ENCODE results near the gene INPP4A.

DNA sequence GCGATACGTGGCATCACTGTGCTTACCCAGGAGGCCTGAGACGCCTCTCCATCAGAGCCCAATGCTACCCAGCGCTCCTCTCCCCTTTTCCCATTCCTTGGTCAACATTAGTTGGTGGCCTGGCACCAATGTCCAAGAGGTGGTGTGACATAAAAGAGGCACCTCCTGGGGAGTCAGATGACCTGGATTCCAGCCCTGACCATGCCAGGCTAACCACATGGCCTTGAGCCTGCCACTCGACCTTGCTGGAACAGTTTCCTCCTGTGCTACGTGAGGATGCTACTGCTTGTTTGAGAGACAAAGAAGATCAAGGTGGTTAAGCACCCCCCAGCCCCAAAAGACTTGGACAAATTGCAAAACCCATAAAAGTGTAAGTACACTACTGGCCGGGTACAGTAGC, 76.6 kb downstream of the INPP4A start:
- no peak for TF ChIP-seq CTCF (IDR thresholded peaks at IDR 0.05)
- no peak for TF ChIP-seq POLR2A (IDR thresholded peaks at IDR 0.05)
